Medulla oblongata (tissue), 1 donor: Measurements from ENCODE around the gene TEX28.
"Not testable (repeated sequence)": the region's sequence is repeated elsewhere in the genome, so short reads cannot be mapped to it uniquely, and the experiment has no call there.

Source experiments
- DNase-seq: peaks from one replicate; pipeline ENCODE4 v3.0.0-alpha.2; 2015; ENCODE audit errors: extremely low spot score

TEX28 gene

GRCh38 chrX:154310616-154311536 lies 16.0 kb upstream of the TEX28 start:
- DNase-seq, result no peak

- DNase-seq, result no peak
Measured at GRCh38 chrX:154309041-154309775, 14.3 kb upstream of the TEX28 start.

- peak; percentile 46 for DNase-seq
Measured at GRCh38 chrX:154308108-154308946, 13.4 kb upstream of the TEX28 start.

GRCh38 chrX:154307202-154307601 lies 12.3 kb upstream of the TEX28 start:
- no peak for DNase-seq

GRCh38 chrX:154305541-154306205 lies 10.7 kb upstream of the TEX28 start:
- DNase-seq, result no peak

- DNase-seq, result no peak
Measured at GRCh38 chrX:154304846-154305245, 9.9 kb upstream of the TEX28 start.

- no peak for DNase-seq
Measured at GRCh38 chrX:154303476-154303875, 8.6 kb upstream of the TEX28 start.

- not testable (repeated sequence) for DNase-seq
Measured at GRCh38 chrX:154302998-154303397, 8.1 kb upstream of the TEX28 start.

GRCh38 chrX:154300816-154301215 lies 5.9 kb upstream of the TEX28 start:
- no peak for DNase-seq

GRCh38 chrX:154298312-154298711 lies 3.4 kb upstream of the TEX28 start:
- DNase-seq, result no peak

GRCh38 chrX:154296731-154297130 lies 1.8 kb upstream of the TEX28 start:
- no peak for DNase-seq

- no peak for DNase-seq
Measured at GRCh38 chrX:154295664-154296310, 863 bp upstream of the TEX28 start, which contains the start of gene TKTL1. Gene TKTL1 (plus strand): TSS chrX:154295795. CDS start chrX:154295860, 65 bp downstream.

GRCh38 chrX:154286406-154286805 lies 8.5 kb downstream of the TEX28 start:
- not testable (repeated sequence) for DNase-seq

GRCh38 chrX:154284489-154285338 lies 10.2 kb downstream of the TEX28 start:
- DNase-seq, result not testable (repeated sequence)

- not testable (repeated sequence) for DNase-seq
Measured at GRCh38 chrX:154269245-154269644, 25.7 kb downstream of the TEX28 start.

- not testable (repeated sequence) for DNase-seq
Measured at GRCh38 chrX:154263072-154263471, 31.9 kb downstream of the TEX28 start.

GRCh38 chrX:154258711-154259110 lies 36.2 kb downstream of the TEX28 start:
- not testable (repeated sequence) for DNase-seq

- not testable (repeated sequence) for DNase-seq
Measured at GRCh38 chrX:154257282-154257681, 37.6 kb downstream of the TEX28 start, which contains the start of gene OPN1MW3. Gene OPN1MW3 (plus strand): TSS chrX:154257582. CDS start chrX:154257620, 38 bp downstream.

- DNase-seq, result not testable (repeated sequence)
Measured at GRCh38 chrX:154248076-154248475, 46.8 kb downstream of the TEX28 start.
